Left lung (tissue), 10 donors: ENCODE results near the gene RIC8A. TPM values are rescaled to one million over a fixed set of nuclear protein-coding genes. Genes with fewer than 3 reads are reported as not detected.

Experiments
- ATAC-seq: fragments of 200-7000 bp; cut with Tn5 transposase; one replicate; pipeline ENCODE4 v1.9.1; 2020; ENCODE audit warnings: moderate library complexity
- DNase-seq, 4 donors: peaks; one replicate each; pipeline ENCODE4 v3.0.0-alpha.2; 2013 to 2020
- H3K27ac ChIP-seq, 2 donors: fragments of 200-600 bp; sonication (generic) in 1 of 2; one replicate each; pipeline versions ENCODE4 v1.5.0 to v1.8.0; 2020 to 2021
- H3K27me3 ChIP-seq, 2 donors: fragments of 200-600 bp; sonication (generic) in 1 of 2; one replicate each; pipeline versions ENCODE4 v1.5.0 to v1.8.0; 2020 to 2021
- H3K36me3 ChIP-seq, 2 donors: fragments of 200-600 bp; sonication (generic) in 1 of 2; one replicate each; pipeline versions ENCODE4 v1.5.0 to v1.8.0; 2020 to 2021
- H3K4me1 ChIP-seq, 2 donors: fragments of 200-600 bp; one replicate each; pipeline ENCODE4 v1.8.0; 2021
- H3K4me3 ChIP-seq, 2 donors: fragments of 200-600 bp; sonication (generic) in 1 of 2; one replicate each; pipeline versions ENCODE4 v1.5.0 to v1.8.0; 2020 to 2021; ENCODE audit warnings: mild to moderate bottlenecking in 1 of 2
- H3K9me3 ChIP-seq, 2 donors: fragments of 200-600 bp; sonication (generic) in 1 of 2; one replicate each; pipeline versions ENCODE4 v1.5.0 to v1.8.0; 2020 to 2021
- intact Hi-C, 2 donors: fragments of 100-400 bp; cut with DNase I; formaldehyde crosslinking; loops; one replicate each; pipeline versions ENCODE4 v1.11.2 to v1.14.2; 2022
- polyA plus RNA-seq, 6 donors: library from polyadenylated mRNA; unstranded; fragments of 120-200 nt; gene quantifications; one replicate each; pipeline ENCODE4 v1.2.1, GENCODE V29; 2013; ENCODE audit not compliant: insufficient read length in 6 of 6
- total RNA-seq, 2 donors: library from RNA; stranded (reverse); fragmentation: NEBNext Ultra II Directional; extraction: Animal tissue kit (Norgen Biotek cat#: 25700); gene quantifications; one replicate each; pipeline ENCODE4 v1.2.1, GENCODE V29; 2021
- TF ChIP-seq, protein P1 (sequence below), 2 donors: fragments of 200-600 bp; sonication (generic) in 1 of 2; IDR thresholded peaks; one replicate each; pipeline versions ENCODE4 v1.5.0 to v1.8.0; 2021; ENCODE audit warnings: antibody characterized with exemption in 2 of 2
- donor health status: DM: no; HTN: yes; CAD: no.
- donor health status: DM: no; HTN: no; CAD: no.

Gene RIC8A
- total and polyA plus RNA-seq, 8 donors = 74.4 to 117 (median 80.4) TPM

DNA sequence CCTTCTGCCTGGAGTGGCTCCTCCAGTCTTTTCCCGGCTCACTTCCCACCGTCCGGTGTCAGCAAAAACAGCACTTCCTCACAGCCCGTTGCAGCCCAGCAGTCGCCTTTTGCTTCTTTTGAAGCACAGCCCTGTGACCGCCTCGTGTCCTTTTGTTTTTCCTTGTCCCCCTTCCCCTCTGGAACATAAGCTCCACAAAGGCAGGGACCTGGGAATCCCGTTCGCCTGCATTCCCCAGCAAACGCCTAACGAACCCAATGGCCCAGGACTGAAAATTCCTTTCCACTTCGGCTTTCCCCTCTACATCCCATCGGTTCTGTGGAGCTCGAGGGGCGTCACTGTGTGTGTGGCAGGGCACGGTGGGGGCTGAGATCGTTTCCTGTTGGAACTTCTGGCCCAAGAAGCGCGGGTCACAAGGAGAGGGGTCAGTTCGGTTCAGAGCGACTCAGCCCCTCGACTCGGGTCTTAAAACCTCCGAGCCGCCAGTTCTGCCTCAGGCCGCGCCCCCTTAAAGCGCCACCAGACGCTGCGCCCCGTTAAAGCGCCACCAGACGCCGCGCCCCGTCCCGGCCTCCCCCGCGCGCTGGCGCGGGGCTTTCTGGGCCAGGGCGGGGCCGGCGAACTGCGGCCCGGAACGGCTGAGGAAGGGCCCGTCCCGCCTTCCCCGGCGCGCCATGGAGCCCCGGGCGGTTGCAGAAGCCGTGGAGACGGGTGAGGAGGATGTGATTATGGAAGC, 841 bp downstream of the RIC8A start:
- intact Hi-C loops = no loop called here
- Histone ChIP-seq H3K36me3 (peaks cover 0 to 63% of the 10 kb centered on the region in 2 donors), H3K4me3 (peak overlapping the region; percentile 97 to 100), H3K27ac (peak overlapping the region; percentile 99 to 100), H3K27me3 (no peaks in the 10 kb centered on the region), H3K4me1 (peaks cover 25 to 61% of the 10 kb centered on the region in 2 donors), H3K9me3 (no peaks in the 10 kb centered on the region)
- TF ChIP-seq, protein P1, sequence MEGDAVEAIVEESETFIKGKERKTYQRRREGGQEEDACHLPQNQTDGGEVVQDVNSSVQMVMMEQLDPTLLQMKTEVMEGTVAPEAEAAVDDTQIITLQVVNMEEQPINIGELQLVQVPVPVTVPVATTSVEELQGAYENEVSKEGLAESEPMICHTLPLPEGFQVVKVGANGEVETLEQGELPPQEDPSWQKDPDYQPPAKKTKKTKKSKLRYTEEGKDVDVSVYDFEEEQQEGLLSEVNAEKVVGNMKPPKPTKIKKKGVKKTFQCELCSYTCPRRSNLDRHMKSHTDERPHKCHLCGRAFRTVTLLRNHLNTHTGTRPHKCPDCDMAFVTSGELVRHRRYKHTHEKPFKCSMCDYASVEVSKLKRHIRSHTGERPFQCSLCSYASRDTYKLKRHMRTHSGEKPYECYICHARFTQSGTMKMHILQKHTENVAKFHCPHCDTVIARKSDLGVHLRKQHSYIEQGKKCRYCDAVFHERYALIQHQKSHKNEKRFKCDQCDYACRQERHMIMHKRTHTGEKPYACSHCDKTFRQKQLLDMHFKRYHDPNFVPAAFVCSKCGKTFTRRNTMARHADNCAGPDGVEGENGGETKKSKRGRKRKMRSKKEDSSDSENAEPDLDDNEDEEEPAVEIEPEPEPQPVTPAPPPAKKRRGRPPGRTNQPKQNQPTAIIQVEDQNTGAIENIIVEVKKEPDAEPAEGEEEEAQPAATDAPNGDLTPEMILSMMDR (IDR thresholded peaks at IDR 0.05) = no peak
- DNase-seq (peak; percentile 73 to 96 (median 86)), ATAC-seq (peak; percentile 79)

DNA sequence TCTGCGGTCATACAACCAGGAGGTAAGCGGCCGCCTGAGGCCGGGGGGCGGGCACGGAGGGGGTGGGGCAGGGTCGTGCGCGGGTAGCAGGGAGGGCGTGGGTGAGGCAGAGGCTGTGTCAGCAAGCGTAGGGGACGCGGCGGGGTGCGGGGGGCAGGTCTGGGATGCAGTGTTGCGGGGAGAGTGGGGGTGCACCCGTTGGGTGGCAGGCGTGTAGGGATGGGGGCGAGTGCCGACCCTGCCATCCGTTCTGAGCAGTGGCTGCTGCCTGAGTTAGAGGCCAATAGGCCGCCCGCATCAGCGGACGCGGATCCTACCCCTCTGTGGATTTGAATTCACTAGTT, 1.4 kb downstream of the RIC8A start:
- no peaks in the 10 kb centered on the region for H3K27me3 ChIP-seq
- DNase-seq = peak in 1 of 4 donors; percentile 51
- intact Hi-C loops = no loop called here
- H3K4me3 ChIP-seq = peak overlapping the region; percentile 97 to 100
- TF ChIP-seq, protein P1 (IDR thresholded peaks at IDR 0.05) = no peak
- H3K4me1 ChIP-seq = peaks cover 25 to 56% of the 10 kb centered on the region in 2 donors
- peaks cover 0 to 63% of the 10 kb centered on the region in 2 donors for H3K36me3 ChIP-seq
- ATAC-seq = peak; percentile 0
- H3K9me3 ChIP-seq = no peaks in the 10 kb centered on the region
- peak overlapping the region; percentile 99 to 100 for H3K27ac ChIP-seq

DNA sequence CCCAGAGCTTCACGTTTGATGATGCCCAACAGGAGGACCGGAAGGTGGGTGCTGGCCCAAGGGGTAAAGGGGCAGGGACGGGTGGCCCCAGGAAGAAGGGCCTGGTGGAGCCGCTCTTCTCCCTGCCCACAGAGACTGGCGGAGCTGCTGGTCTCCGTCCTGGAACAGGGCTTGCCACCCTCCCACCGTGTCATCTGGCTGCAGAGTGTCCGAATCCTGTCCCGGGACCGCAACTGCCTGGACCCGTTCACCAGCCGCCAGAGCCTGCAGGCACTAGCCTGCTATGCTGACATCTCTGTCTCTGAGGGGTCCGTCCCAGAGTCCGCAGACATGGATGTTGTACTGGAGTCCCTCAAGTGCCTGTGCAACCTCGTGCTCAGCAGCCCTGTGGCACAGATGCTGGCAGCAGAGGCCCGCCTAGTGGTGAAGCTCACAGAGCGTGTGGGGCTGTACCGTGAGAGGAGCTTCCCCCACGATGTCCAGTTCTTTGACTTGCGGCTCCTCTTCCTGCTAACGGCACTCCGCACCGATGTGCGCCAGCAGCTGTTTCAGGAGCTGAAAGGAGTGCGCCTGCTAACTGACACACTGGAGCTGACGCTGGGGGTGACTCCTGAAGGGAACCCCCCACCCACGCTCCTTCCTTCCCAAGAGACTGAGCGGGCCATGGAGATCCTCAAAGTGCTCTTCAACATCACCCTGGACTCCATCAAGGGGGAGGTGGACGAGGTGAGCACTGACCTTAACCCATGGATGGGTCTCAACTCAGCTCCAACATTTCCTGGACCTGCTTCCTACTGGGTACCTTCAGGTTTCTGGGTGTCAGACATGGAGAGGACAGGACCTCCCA, 2.0 kb downstream of the RIC8A start:
- Histone ChIP-seq H3K27ac (peak overlapping the region; percentile 99 to 100), H3K4me3 (peak overlapping the region; percentile 97 to 100), H3K27me3 (no peaks in the 10 kb centered on the region), H3K9me3 (no peaks in the 10 kb centered on the region), H3K36me3 (peaks cover 0 to 63% of the 10 kb centered on the region in 2 donors), H3K4me1 (peaks cover 25 to 50% of the 10 kb centered on the region in 2 donors)
- ATAC-seq (no peak), DNase-seq (no peak)
- intact Hi-C loops = no loop called here
- TF ChIP-seq, protein P1 (IDR thresholded peaks at IDR 0.05) = no peak

DNA sequence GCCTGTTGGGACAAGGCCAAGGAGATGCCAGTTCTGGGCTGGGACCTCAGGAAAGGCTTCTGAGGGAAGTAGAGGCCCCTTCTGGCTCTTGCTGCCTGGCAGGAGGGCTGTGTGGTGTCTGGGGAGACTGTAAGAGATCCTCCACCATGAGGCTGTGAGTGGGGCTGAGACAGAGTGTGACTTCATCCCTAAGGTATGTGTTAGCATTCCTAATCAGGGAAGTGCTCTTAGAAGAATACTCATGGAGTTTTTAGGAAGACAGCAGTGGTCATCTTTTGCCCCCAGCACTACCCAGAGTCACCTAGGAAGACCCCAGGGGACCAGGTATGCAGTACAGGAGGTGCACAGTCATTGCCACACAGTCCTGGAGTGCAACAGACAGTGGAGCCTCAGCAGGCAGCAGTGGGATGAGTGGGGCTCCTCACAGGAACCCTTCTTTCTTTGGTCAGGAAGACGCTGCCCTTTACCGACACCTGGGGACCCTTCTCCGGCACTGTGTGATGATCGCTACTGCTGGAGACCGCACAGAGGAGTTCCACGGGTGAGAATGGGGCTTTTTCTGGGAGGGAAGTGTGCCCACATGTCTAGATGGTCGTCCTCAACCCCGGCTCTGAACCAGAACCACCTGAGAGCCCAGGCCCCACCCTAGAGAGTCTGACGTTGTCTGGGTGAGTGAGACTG, 2.8 kb downstream of the RIC8A start:
- Histone ChIP-seq H3K4me1 (peaks cover 25 to 42% of the 10 kb centered on the region in 2 donors), H3K27me3 (no peaks in the 10 kb centered on the region), H3K4me3 (peak overlapping the region in 1 of 2 donors; percentile 97), H3K27ac (peak overlapping the region in 1 of 2 donors; percentile 100), H3K36me3 (peaks cover 0 to 63% of the 10 kb centered on the region in 2 donors), H3K9me3 (no peaks in the 10 kb centered on the region)
- TF ChIP-seq, protein P1 (IDR thresholded peaks at IDR 0.05) = no peak
- intact Hi-C loops = no loop called here
- DNase-seq (no peak), ATAC-seq (no peak)
